Endothelial cell of umbilical vein (primary cell): Measurements from ENCODE around the gene RNLS. TPM values are rescaled to one million over a fixed set of nuclear protein-coding genes. Genes with fewer than 3 reads are reported as not detected.

Source experiments
- BruUV-seq: library from RNA; stranded (reverse); fragments of 400-500 nt; replicated peaks from 2 replicates; lab custom pipeline; 2021; lab: Mats Ljungman, UMichigan
- CTCF ChIA-PET: fragments of 300-600, 350-600 bp; sonication (Branson Sonifier 250); formaldehyde crosslinking; loops from one replicate; lab custom pipeline; 2021; ENCODE audit warnings: antibody characterized with exemption, inconsistent platforms; lab: Charles Lee
- POLR2A ChIA-PET: fragments of 300-600, 350-600 bp; sonication (Branson Sonifier 250); formaldehyde crosslinking; loops from one replicate; lab custom pipeline; 2021; ENCODE audit warnings: antibody characterized with exemption, inconsistent platforms; lab: Charles Lee
- DNase-seq: peaks from one replicate; pipeline ENCODE4 v3.0.0-alpha.2; 2011; ENCODE audit warnings: low read depth, low spot score
- FAIRE-seq: peaks from 2 replicates; lab custom pipeline; 2011; peaks lifted over from hg19 to GRCh38; lab: Jason Lieb, UNC
- H2AFZ ChIP-seq: 2 replicates; pipeline ENCODE4 v1.6.0; 2012; ENCODE audit warnings: low read depth, low read length, control low read depth, inconsistent platforms
- H3K27ac ChIP-seq: 2 replicates; pipeline ENCODE4 v1.5.1; 2011; ENCODE audit warnings: low read depth, mild to moderate bottlenecking, control low read depth, low read length, moderate library complexity; ENCODE audit not compliant: insufficient read depth
- H3K27me3 ChIP-seq, 2 experiments: 2 replicates each; pipeline versions ENCODE4 v1.6.0 to v1.6.1; 2011; ENCODE audit warnings: low read length in 2 of 2, mixed read lengths in 1 of 2; ENCODE audit not compliant: control insufficient read depth in 2 of 2, insufficient read depth in 2 of 2
- H3K36me3 ChIP-seq, 2 experiments: 2 replicates in 1 of 2; 3 replicates in 1 of 2; pipeline ENCODE4 v1.5.1; 2011; ENCODE audit warnings: low read length in 2 of 2, mild to moderate bottlenecking in 1 of 2, moderate library complexity in 1 of 2; ENCODE audit not compliant: control insufficient read depth in 2 of 2, insufficient read depth in 2 of 2; ENCODE audit errors: extremely low read depth in 1 of 2
- H3K4me1 ChIP-seq: 3 replicates; pipeline ENCODE4 v1.5.1; 2011; ENCODE audit warnings: mild to moderate bottlenecking, low read length; ENCODE audit not compliant: control insufficient read depth, insufficient read depth; ENCODE audit errors: extremely low read depth
- H3K4me2 ChIP-seq: 2 replicates; pipeline ENCODE4 v1.6.1; 2011; ENCODE audit warnings: low read length, control low read depth, mixed read lengths; ENCODE audit not compliant: insufficient read depth
- H3K4me3 ChIP-seq, 3 experiments: fragments of 200-600 bp in 1 of 3; sonication (generic), shearing (Covaris generic) in 1 of 3; replicated peaks in 1 of 3; 2 replicates each; pipeline ENCODE4 v1.5.1; 2011 to 2016; ENCODE audit warnings: control low read depth in 3 of 3, low read length in 3 of 3, mild to moderate bottlenecking in 2 of 3, inconsistent platforms in 1 of 3, low read depth in 1 of 3, moderate library complexity in 1 of 3; ENCODE audit not compliant: insufficient read depth in 1 of 3
- H3K79me2 ChIP-seq: 2 replicates; pipeline ENCODE4 v1.6.0; 2012; ENCODE audit warnings: low read length, inconsistent platforms; ENCODE audit not compliant: control insufficient read depth, insufficient read depth
- H3K9ac ChIP-seq: replicated peaks from 2 replicates; pipeline ENCODE3; 2011; ENCODE audit warnings: low read length, control low read depth; ENCODE audit not compliant: insufficient read depth; ENCODE audit errors: extremely low read depth
- H3K9me1 ChIP-seq: replicated peaks from 3 replicates; pipeline ENCODE4 v1.6.0; 2011; ENCODE audit warnings: mild to moderate bottlenecking, low read length; ENCODE audit not compliant: control insufficient read depth, insufficient read depth; ENCODE audit errors: extremely low read depth
- H3K9me3 ChIP-seq: replicated peaks from 2 replicates; pipeline ENCODE4 v1.5.1; 2012; ENCODE audit warnings: low read length, inconsistent platforms; ENCODE audit not compliant: control insufficient read depth, insufficient read depth
- H4K20me1 ChIP-seq: replicated peaks from 2 replicates; pipeline ENCODE3; 2011; ENCODE audit warnings: mild to moderate bottlenecking, low read length; ENCODE audit not compliant: control insufficient read depth, insufficient read depth; ENCODE audit errors: extremely low read depth
- CTCF ChIP-seq, 2 donors: IDR thresholded peaks; 1 replicate in 1 of 2; 2 replicates in 1 of 2; pipeline ENCODE4 v1.5.1; 2011; ENCODE audit warnings: low read length in 2 of 2, mild to moderate bottlenecking in 2 of 2, moderate library complexity in 2 of 2, control low read depth in 1 of 2, inconsistent platforms in 1 of 2, low read depth in 1 of 2; ENCODE audit not compliant: insufficient read depth in 1 of 2; ENCODE audit errors: extremely low read depth in 1 of 2
- EZH2 ChIP-seq: IDR thresholded peaks from 2 replicates; pipeline ENCODE4 v1.6.1; 2012; ENCODE audit warnings: borderline replicate concordance, low read depth, mild to moderate bottlenecking, moderate library complexity, low read length, inconsistent platforms; ENCODE audit not compliant: severe bottlenecking
- FOS ChIP-seq: IDR thresholded peaks from 2 replicates; pipeline ENCODE4 v1.6.1; 2011; ENCODE audit warnings: mild to moderate bottlenecking, low read length, moderate library complexity, borderline replicate concordance; ENCODE audit not compliant: insufficient read depth
- GATA2 ChIP-seq: IDR thresholded peaks from 2 replicates; pipeline ENCODE4 v1.7.0; 2011; ENCODE audit warnings: low read depth, mild to moderate bottlenecking, moderate library complexity, mixed read lengths, low read length; ENCODE audit not compliant: insufficient read length, insufficient read depth
- JUN ChIP-seq: IDR thresholded peaks from 2 replicates; pipeline ENCODE4 v1.6.1; 2011; ENCODE audit warnings: borderline replicate concordance, low read depth; ENCODE audit not compliant: insufficient read length, insufficient read depth
- MYC ChIP-seq: IDR thresholded peaks from one replicate; pipeline ENCODE4 v1.6.1; 2011; ENCODE audit warnings: mild to moderate bottlenecking, low read depth, low read length
- POLR2A ChIP-seq: IDR thresholded peaks from 2 replicates; pipeline ENCODE4 v1.6.1; 2012; ENCODE audit warnings: low read depth, mild to moderate bottlenecking, control low read depth, low read length
- POLR2AphosphoS5 ChIP-seq: IDR thresholded peaks from 2 replicates; pipeline ENCODE4 v1.6.1; 2012; ENCODE audit warnings: low read depth, mild to moderate bottlenecking, control low read depth, low read length, moderate library complexity; ENCODE audit not compliant: insufficient read depth
- dilution Hi-C: fragments of 300-500 bp; cut with MboI; formaldehyde crosslinking; loops from one replicate; pipeline ENCODE4 v1.15.0; 2019; ENCODE audit warnings: low sequenced_read_pairs; ENCODE audit not compliant: extremely low pct_ligation_motif_present
- intact Hi-C: fragments of 100-400 bp; cut with micrococcal nuclease; formaldehyde crosslinking; loops from one replicate; pipeline ENCODE4 v1.10.0; 2022
- polyA plus RNA-seq, 4 experiments: library from polyadenylated mRNA; depleted of rRNA in 3 of 4; stranded (reverse) in 3 of 4; unstranded in 1 of 4; fragments of >200 nt; gene quantifications; 2 replicates each; pipeline versions ENCODE4 v1.2.1 to v1.2.3, GENCODE V29; 2011 to 2012; ENCODE audit warnings: missing spikeins in 1 of 4
- total RNA-seq: library from RNA; stranded (reverse); gene quantifications from 2 replicates; pipeline ENCODE4 v1.2.3, GENCODE V29; 2021
- TF ChIP-seq, protein P1 (sequence below): IDR thresholded peaks from 2 replicates; pipeline ENCODE4 v1.6.1; 2011; ENCODE audit not compliant: insufficient read depth, insufficient read length

The RNLS gene
- total and polyA plus RNA-seq, 2 donors (not counting 3 experiments of a cell fraction or from before 2014, with no cell fraction given): 2.5 to 4.6 TPM

GRCh38 chr10:88415533-88416130, 167.5 kb downstream of the RNLS start:
- H3K4me3 ChIP-seq: no peak overlapping the region
- ChIA-PET CTCF (no interaction called here), POLR2A (no interaction called here)
- no peak overlapping the region for H3K4me2 ChIP-seq
- H3K79me2 ChIP-seq: no peaks in the 10 kb centered on the region
- BruUV-seq: no TSS peak
- H3K36me3 ChIP-seq: no peaks in the 10 kb centered on the region
- no peaks in the 10 kb centered on the region for H4K20me1 ChIP-seq
- no peak for FAIRE-seq
- H3K9ac ChIP-seq: no peak overlapping the region
- DNase-seq: no peak
- H3K4me1 ChIP-seq: no peaks in the 10 kb centered on the region
- intact Hi-C loops (no loop called here), dilution Hi-C loops (no loop called here)
- no peak overlapping the region for H3K27ac ChIP-seq
- no peaks in the 10 kb centered on the region for H3K9me1 ChIP-seq
- no peaks in the 10 kb centered on the region for H3K9me3 ChIP-seq
- H2AFZ ChIP-seq: no peak overlapping the region
- H3K27me3 ChIP-seq: no peaks in the 10 kb centered on the region
- TF ChIP-seq POLR2AphosphoS5 (no peak), POLR2A (no peak), EZH2 (no peak), CTCF (IDR thresholded peaks at IDR 0.05; ENCODE audit: extremely low read depth in 1 of 2, insufficient read depth in 1 of 2, low read depth in 1 of 2, low read length in 2 of 2) (no peak), JUN (no peak), FOS (no peak), GATA2 (no peak), MYC (no peak)
- TF ChIP-seq, protein P1, sequence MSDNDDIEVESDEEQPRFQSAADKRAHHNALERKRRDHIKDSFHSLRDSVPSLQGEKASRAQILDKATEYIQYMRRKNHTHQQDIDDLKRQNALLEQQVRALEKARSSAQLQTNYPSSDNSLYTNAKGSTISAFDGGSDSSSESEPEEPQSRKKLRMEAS: no peak
